GM12874 (cell line): ENCODE results near the gene MEPE.

Source experiments
- TF ChIP-seq, protein P1 (sequence below): IDR thresholded peaks from 2 replicates; pipeline ENCODE4 v1.5.1; 2011; ENCODE audit warnings: low read depth, mild to moderate bottlenecking, control low read depth, low read length, moderate library complexity; ENCODE audit not compliant: insufficient read depth

The MEPE gene

DNA sequence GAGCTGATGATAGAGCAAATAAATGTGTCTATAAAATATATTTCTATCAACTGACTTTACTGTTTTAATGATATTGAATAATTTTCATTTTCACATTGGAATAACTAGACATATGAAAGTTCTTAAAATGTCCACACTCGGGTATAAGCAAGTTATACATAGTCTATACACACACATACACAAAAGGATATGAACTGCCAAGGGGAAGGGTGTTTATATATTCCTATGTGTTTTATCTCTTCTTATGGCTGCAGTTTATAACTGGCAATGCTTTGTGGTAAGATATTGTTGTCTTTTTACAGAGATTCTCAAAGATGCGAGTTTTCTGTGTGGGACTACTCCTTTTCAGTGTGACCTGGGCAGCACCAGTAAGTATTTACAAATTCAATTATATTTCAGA is 1.6 kb downstream of the MEPE start:
- TF ChIP-seq, protein P1, sequence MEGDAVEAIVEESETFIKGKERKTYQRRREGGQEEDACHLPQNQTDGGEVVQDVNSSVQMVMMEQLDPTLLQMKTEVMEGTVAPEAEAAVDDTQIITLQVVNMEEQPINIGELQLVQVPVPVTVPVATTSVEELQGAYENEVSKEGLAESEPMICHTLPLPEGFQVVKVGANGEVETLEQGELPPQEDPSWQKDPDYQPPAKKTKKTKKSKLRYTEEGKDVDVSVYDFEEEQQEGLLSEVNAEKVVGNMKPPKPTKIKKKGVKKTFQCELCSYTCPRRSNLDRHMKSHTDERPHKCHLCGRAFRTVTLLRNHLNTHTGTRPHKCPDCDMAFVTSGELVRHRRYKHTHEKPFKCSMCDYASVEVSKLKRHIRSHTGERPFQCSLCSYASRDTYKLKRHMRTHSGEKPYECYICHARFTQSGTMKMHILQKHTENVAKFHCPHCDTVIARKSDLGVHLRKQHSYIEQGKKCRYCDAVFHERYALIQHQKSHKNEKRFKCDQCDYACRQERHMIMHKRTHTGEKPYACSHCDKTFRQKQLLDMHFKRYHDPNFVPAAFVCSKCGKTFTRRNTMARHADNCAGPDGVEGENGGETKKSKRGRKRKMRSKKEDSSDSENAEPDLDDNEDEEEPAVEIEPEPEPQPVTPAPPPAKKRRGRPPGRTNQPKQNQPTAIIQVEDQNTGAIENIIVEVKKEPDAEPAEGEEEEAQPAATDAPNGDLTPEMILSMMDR = no peak

DNA sequence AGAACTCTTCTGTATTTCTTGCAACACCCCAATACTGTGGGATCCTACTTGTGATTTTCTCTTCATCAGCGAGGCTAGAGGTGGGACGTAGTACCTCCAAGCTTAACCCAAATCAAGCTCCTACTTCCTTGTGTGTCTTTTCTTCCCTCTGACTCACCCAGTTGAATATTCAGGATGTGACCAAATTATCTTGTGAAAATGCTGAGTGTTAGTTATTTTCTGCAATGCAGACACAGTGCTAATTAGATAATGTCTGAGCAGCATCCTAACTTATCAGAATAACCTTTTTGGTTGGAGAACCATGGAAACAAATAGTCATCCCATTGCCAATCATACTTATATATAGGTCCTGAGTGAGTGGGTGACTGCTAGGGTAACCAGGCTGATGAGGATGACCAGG is 2.4 kb downstream of the MEPE start:
- TF ChIP-seq, protein P1 = no peak

DNA sequence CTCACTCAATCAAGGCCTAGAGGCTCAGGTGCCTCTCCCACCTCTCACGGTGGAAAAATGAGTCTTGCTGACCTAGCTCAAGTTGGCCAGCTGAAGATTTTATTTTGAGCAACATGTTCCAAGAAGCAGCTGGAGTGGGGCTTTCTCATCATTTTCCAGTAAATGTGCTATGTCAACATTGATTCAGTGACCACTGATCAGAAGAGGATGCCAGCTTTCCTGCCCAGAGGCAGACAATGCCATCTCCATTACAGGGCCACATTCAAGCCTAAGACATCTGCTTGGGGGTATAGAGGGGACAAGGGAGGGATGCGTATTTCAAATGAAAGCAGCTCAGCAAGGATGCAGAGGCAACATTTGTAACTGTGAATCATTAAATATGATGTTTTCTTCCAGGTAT is 3.0 kb downstream of the MEPE start:
- TF ChIP-seq, protein P1 = no peak

DNA sequence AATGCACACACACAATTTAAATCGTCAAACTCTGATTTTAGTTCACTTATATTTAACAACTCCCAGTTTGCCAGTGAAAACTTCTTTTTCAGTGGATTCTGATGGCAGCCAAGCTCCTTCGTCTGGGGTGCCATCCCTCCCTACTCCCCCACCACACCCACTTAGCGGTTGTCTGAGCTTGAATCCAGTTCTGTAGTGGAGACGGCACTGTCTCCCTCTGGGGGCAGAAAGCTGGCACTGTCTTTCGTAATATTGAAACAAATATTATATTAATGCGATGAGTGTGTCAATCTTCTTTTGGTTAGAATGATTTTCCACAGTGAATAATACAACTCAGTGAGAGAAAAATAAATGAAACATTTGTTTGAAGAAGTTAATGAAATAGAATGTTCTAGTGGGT is 5.4 kb downstream of the MEPE start:
- TF ChIP-seq, protein P1 = no peak

DNA sequence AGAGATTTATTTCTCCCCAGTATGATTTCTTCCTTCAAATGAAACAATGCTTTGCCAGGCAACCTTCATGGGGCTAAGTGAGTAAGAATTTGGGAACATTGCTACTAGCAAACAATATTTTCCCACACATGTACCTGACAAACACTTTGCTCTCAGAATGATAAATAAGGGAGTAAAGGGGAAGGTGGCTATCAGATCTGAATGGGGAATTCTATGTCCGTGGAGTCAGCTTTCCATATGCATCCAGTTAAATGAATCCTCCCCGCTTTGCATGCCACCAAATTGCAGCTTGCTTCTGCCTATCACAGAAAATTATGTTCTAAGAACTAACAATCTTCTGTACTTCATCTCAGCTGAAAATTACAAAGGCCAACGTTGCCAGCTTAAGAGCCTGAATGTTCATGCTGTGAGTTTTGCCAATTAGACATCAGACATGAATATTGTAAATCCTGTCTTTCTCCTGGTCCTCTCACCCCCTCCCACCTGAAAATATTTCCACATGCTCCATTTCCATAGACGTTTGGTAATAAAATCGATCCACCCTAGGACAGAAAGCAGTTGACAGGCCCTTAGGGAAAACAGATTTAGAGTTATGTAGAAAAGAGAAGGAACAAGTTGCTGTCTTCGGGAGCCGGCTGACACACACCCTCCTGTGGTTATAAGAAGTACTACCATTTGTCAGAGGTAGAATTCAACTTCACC is 6.3 kb downstream of the MEPE start:
- TF ChIP-seq, protein P1 = peak; percentile 55

DNA sequence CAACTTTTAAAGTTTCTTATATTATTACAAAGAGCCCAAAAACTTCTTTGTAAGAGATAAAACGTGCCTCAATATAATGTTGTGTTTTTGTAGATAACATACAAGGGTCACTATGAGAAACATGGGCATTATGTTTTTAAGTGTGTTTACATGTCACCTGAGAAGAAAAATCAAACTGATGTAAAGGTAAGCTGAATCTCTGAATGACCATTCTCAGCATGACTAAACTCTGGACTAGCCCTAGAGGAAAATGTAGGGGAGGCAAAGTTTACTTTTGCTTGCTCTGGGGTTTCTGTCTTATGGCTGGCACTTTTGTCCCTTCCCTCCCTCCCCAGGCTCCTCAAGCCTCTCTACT is 6.8 kb downstream of the MEPE start:
- TF ChIP-seq, protein P1 = no peak

DNA sequence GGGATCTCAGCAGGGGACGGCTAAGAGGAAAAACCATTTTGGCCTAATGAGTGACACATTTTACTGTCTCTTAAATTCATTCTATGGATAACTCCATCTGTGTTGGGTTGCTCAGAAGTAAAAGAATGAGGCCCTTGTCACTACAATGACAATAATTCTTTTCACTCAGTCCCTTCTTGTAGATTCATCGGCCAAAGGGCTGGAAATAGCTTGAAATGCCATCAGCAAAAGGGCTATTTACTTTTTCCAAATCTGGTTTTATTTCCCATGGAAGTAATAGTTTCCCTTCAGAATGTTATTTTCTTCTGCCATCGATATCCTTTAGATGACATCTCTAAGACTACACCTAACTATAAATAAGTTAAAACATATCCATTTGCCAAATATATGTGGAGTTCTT is 7.4 kb downstream of the MEPE start:
- TF ChIP-seq, protein P1 = no peak

DNA sequence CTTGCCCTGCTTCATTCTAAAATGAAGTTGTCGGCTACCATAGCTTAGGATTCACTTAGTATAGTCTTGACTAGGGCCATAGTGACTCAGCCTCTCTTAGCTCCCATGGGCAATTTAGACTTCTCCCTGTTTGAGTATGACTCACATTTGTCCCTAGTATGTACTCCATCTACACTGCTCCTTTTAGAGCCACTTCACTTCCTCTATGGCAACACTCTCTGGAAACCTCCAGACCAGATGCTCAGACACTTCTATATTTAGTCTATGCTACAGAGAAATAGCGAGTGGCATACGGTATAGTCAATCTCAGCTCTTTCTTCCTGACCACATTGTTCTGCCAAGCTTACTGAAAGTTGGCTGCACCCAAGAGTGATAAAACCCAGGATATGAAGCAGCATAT is 11.2 kb downstream of the MEPE start:
- TF ChIP-seq, protein P1 = no peak
